OCI-LY3 (cell line): ENCODE results near the gene RAE1.

ENCODE experiments used
- H2AFZ ChIP-seq: fragments of 200-600, 300-600 bp; shearing (Covaris generic); 2 replicates; pipeline ENCODE4 v1.6.0; 2014; ENCODE audit warnings: antibody characterized with exemption, low read depth, low read length
- H3K27ac ChIP-seq: fragments of 200-600, 300-600 bp; sonication (generic); 2 replicates; pipeline ENCODE4 v1.5.1; 2014; ENCODE audit warnings: mild to moderate bottlenecking, low read length, moderate library complexity, mixed read lengths
- H3K27me3 ChIP-seq: fragments of 200-600, 300-600 bp; sonication (generic); 2 replicates; pipeline ENCODE4 v1.6.1; 2014; ENCODE audit warnings: low read depth, low read length, mixed read lengths
- H3K36me3 ChIP-seq: fragments of 200-600, 300-600 bp; sonication (generic); replicated peaks from 2 replicates; pipeline ENCODE3; 2014; ENCODE audit warnings: low read depth, low read length, mixed read lengths
- H3K4me1 ChIP-seq: fragments of 300-600, 200-600 bp; sonication (generic); 2 replicates; pipeline ENCODE4 v1.6.1; 2014; ENCODE audit warnings: low read length, mixed read lengths
- H3K4me2 ChIP-seq: fragments of 200-600, 300-600 bp; sonication (generic); 2 replicates; pipeline ENCODE4 v1.6.1; 2014; ENCODE audit warnings: low read length, mixed read lengths
- H3K4me3 ChIP-seq: fragments of 300-600, 200-600 bp; sonication (generic); 2 replicates; pipeline ENCODE4 v1.5.1; 2014; ENCODE audit warnings: antibody characterized with exemption, mild to moderate bottlenecking, low read length, moderate library complexity
- H3K79me2 ChIP-seq: fragments of 300-600, 200-600 bp; shearing (Covaris generic); 2 replicates; pipeline ENCODE4 v1.6.1; 2014; ENCODE audit warnings: mild to moderate bottlenecking, low read length, mixed read lengths
- H3K9ac ChIP-seq: fragments of 300-600, 200-600 bp; shearing (Covaris generic); 2 replicates; pipeline ENCODE4 v1.6.0; 2014; ENCODE audit warnings: mild to moderate bottlenecking, low read length, moderate library complexity
- H3K9me3 ChIP-seq: fragments of 200-600, 300-600 bp; shearing (Covaris generic); 2 replicates; pipeline ENCODE4 v1.6.1; 2014; ENCODE audit warnings: low read length, mixed read lengths; ENCODE audit not compliant: insufficient read depth
- H4K20me1 ChIP-seq: fragments of 200-600, 300-600 bp; sonication (generic); 2 replicates; pipeline ENCODE4 v1.6.1; 2016; ENCODE audit warnings: low read length, mixed read lengths; ENCODE audit not compliant: insufficient read depth
- CTCF ChIP-seq: fragments of 200-600, 300-600 bp; sonication (generic); IDR thresholded peaks from 2 replicates; pipeline ENCODE4 v1.5.1; 2014; ENCODE audit warnings: antibody characterized with exemption, low read length, low read depth
- EZH2phosphoT487 ChIP-seq: fragments of 200-600 bp; shearing (Covaris generic); IDR thresholded peaks from 2 replicates; pipeline ENCODE4 v1.6.1; 2018; ENCODE audit warnings: antibody characterized with exemption, mixed run types, low read depth

The RAE1 gene

GRCh38 chr20:57421253-57422220 lies 70.5 kb downstream of the RAE1 start:
- Histone ChIP-seq H3K79me2 (no peaks in the 10 kb centered on the region), H3K4me2 (no peak overlapping the region), H3K4me1 (peaks cover 14% of the 10 kb centered on the region), H3K27me3 (peaks cover 73% of the 10 kb centered on the region), H2AFZ (no peak overlapping the region), H3K9ac (no peak overlapping the region), H3K36me3 (no peaks in the 10 kb centered on the region), H4K20me1 (no peaks in the 10 kb centered on the region), H3K27ac (no peak overlapping the region), H3K9me3 (no peaks in the 10 kb centered on the region), H3K4me3 (no peak overlapping the region)
- TF ChIP-seq EZH2phosphoT487 (no peak), CTCF (no peak)

- TF ChIP-seq CTCF = no peak
- no peak for TF ChIP-seq EZH2phosphoT487
- Histone ChIP-seq H3K79me2 (no peaks in the 10 kb centered on the region), H3K4me3 (no peak overlapping the region), H3K36me3 (no peaks in the 10 kb centered on the region), H4K20me1 (no peaks in the 10 kb centered on the region), H3K4me1 (peaks cover 19% of the 10 kb centered on the region), H2AFZ (no peak overlapping the region), H3K9me3 (no peaks in the 10 kb centered on the region), H3K27me3 (peaks cover 70% of the 10 kb centered on the region), H3K27ac (no peak overlapping the region), H3K9ac (no peak overlapping the region), H3K4me2 (no peak overlapping the region)
These were observed 71.2 kb downstream of the RAE1 start for GRCh38 chr20:57422254-57422653.

GRCh38 chr20:57425150-57426013 lies 74.3 kb downstream of the RAE1 start:
- H3K9me3 ChIP-seq = no peaks in the 10 kb centered on the region
- 0 out of 2 replicates have a peak overlapping the region, but pooled peaks have one; percentile 11 for H3K4me2 ChIP-seq
- H3K36me3 ChIP-seq = no peaks in the 10 kb centered on the region
- no peaks in the 10 kb centered on the region for H3K79me2 ChIP-seq
- TF ChIP-seq EZH2phosphoT487 (no peak), CTCF (no peak)
- no peak overlapping the region for H2AFZ ChIP-seq
- H4K20me1 ChIP-seq = no peaks in the 10 kb centered on the region
- H3K9ac ChIP-seq = no peak overlapping the region
- H3K4me1 ChIP-seq = peaks cover 36% of the 10 kb centered on the region
- no peak overlapping the region for H3K27ac ChIP-seq
- H3K4me3 ChIP-seq = no peak overlapping the region
- H3K27me3 ChIP-seq = peaks cover 60% of the 10 kb centered on the region

- no peaks in the 10 kb centered on the region for H3K9me3 ChIP-seq
- no peak for TF ChIP-seq CTCF
- no peak for TF ChIP-seq EZH2phosphoT487
- H2AFZ ChIP-seq = no peak overlapping the region
- H4K20me1 ChIP-seq = no peaks in the 10 kb centered on the region
- peaks cover 36% of the 10 kb centered on the region for H3K4me1 ChIP-seq
- H3K79me2 ChIP-seq = no peaks in the 10 kb centered on the region
- H3K4me2 ChIP-seq = 0 out of 2 replicates have a peak overlapping the region, but pooled peaks have one; percentile 2
- no peaks in the 10 kb centered on the region for H3K36me3 ChIP-seq
- H3K27me3 ChIP-seq = peaks cover 51% of the 10 kb centered on the region
- no peak overlapping the region for H3K4me3 ChIP-seq
- H3K27ac ChIP-seq = no peak overlapping the region
- no peak overlapping the region for H3K9ac ChIP-seq
These were observed 75.2 kb downstream of the RAE1 start for GRCh38 chr20:57426271-57426689.
